B cell (primary cell): ENCODE measurements around the gene DLG2. TPM values are rescaled to one million over a fixed set of nuclear protein-coding genes. Genes with fewer than 3 reads are reported as not detected.

ENCODE experiments used
- ATAC-seq: fragments of 200-7000 bp; cut with Tn5 transposase; one replicate; pipeline ENCODE4 v1.10.0; 2021; ENCODE audit warnings: low read depth, mild to moderate bottlenecking, moderate number of reproducible peaks, moderate library complexity
- CTCF ChIA-PET: fragments of 350-600 bp; sonication (Branson Sonifier 250); formaldehyde crosslinking; loops from one replicate; lab custom pipeline; 2021; ENCODE audit warnings: antibody characterized with exemption, inconsistent platforms; lab: Charles Lee
- POLR2A ChIA-PET: fragments of 350-600 bp; sonication (Branson Sonifier 250); formaldehyde crosslinking; loops from one replicate; lab custom pipeline; 2021; ENCODE audit warnings: antibody characterized with exemption; lab: Charles Lee
- DNase-seq: peaks from one replicate; pipeline ENCODE4 v3.0.0; 2013
- H2AFZ ChIP-seq: 2 replicates; pipeline ENCODE4 v1.6.1; 2012; ENCODE audit warnings: mild to moderate bottlenecking, low read depth, low read length; ENCODE audit not compliant: insufficient read depth, poor library complexity, severe bottlenecking
- H3K27ac ChIP-seq, 2 donors: 1 replicate in 1 of 2; 2 replicates in 1 of 2; pipeline ENCODE4 v1.5.1; 2012 to 2013; ENCODE audit warnings: low read length in 2 of 2, mild to moderate bottlenecking in 2 of 2, moderate library complexity in 1 of 2
- H3K27me3 ChIP-seq, 4 experiments: fragments of 200-600 bp in 1 of 4; sonication (generic) in 1 of 4; replicated peaks in 1 of 4; 1 replicate in 2 of 4; 2 replicates in 2 of 4; pipeline versions ENCODE4 v1.6.1 to v1.7.0; 2013 to 2016; ENCODE audit warnings: low read length in 3 of 4, mild to moderate bottlenecking in 2 of 4, mixed read lengths in 1 of 4, moderate library complexity in 1 of 4; ENCODE audit not compliant: insufficient read depth in 4 of 4, control insufficient read depth in 3 of 4; ENCODE audit errors: control extremely low read depth in 1 of 4
- H3K36me3 ChIP-seq, 2 experiments: replicated peaks in 1 of 2; 1 replicate in 1 of 2; 2 replicates in 1 of 2; pipeline versions ENCODE4 v1.6.1 to v1.7.1; 2013; ENCODE audit warnings: low read length in 1 of 2; ENCODE audit not compliant: insufficient read depth in 2 of 2, control insufficient read depth in 1 of 2; ENCODE audit errors: control extremely low read depth in 1 of 2, extremely low read depth in 1 of 2
- H3K4me1 ChIP-seq, 2 donors: fragments of 200-600 bp in 1 of 2; sonication (generic) in 1 of 2; 1 replicate in 1 of 2; 2 replicates in 1 of 2; pipeline versions ENCODE4 v1.5.1 to v1.6.1; 2013 to 2017; ENCODE audit warnings: low read length in 2 of 2; ENCODE audit not compliant: control insufficient read depth in 2 of 2, insufficient read depth in 2 of 2
- H3K4me2 ChIP-seq: replicated peaks from 2 replicates; pipeline ENCODE3; 2012; ENCODE audit warnings: mild to moderate bottlenecking, low read depth, low read length; ENCODE audit not compliant: poor library complexity, severe bottlenecking
- H3K4me3 ChIP-seq, 5 experiments: fragments of 200-600 bp in 1 of 5; sonication (generic) in 1 of 5; 1 replicate in 3 of 5; 2 replicates in 2 of 5; pipeline versions ENCODE4 v1.5.1 to v1.7.0; 2011 to 2016; ENCODE audit warnings: low read length in 4 of 5, mild to moderate bottlenecking in 4 of 5, low read depth in 2 of 5, control low read depth in 1 of 5, moderate library complexity in 1 of 5; ENCODE audit not compliant: insufficient read depth in 1 of 5; ENCODE audit errors: control extremely low read depth in 1 of 5, extremely low read depth in 1 of 5
- H3K79me2 ChIP-seq: fragments of 200-600 bp; sonication (generic); one replicate; pipeline ENCODE4 v1.6.0; 2016; ENCODE audit warnings: low read length; ENCODE audit not compliant: control insufficient read depth, insufficient read depth
- H3K9ac ChIP-seq: fragments of 200-600 bp; sonication (generic); 2 replicates; pipeline ENCODE4 v1.6.1; 2017; ENCODE audit warnings: mild to moderate bottlenecking, low read length, moderate library complexity
- H3K9me3 ChIP-seq, 3 donors: one replicate each; pipeline versions ENCODE4 v1.6.1 to v1.7.1; 2013; ENCODE audit warnings: low read length in 2 of 3; ENCODE audit not compliant: control insufficient read depth in 2 of 3, insufficient read depth in 1 of 3; ENCODE audit errors: control extremely low read depth in 1 of 3
- H4K20me1 ChIP-seq: 2 replicates; pipeline ENCODE4 v1.6.0; 2012; ENCODE audit warnings: mild to moderate bottlenecking, low read length; ENCODE audit not compliant: insufficient read depth, control insufficient read depth, poor library complexity, severe bottlenecking
- H3K27ac Mint-ChIP-seq: one replicate; pipeline ENCODE4 v1.8.0; 2021; ENCODE audit warnings: mixed read lengths
- H3K27me3 Mint-ChIP-seq: one replicate; pipeline ENCODE4 v1.8.0; 2021; ENCODE audit warnings: mixed read lengths
- H3K4me1 Mint-ChIP-seq: one replicate; pipeline ENCODE4 v1.8.0; 2021; ENCODE audit warnings: mixed read lengths
- H3K4me3 Mint-ChIP-seq: one replicate; pipeline ENCODE4 v1.8.0; 2021; ENCODE audit warnings: mixed read lengths
- H3K9me3 Mint-ChIP-seq: one replicate; pipeline ENCODE4 v1.8.0; 2022; ENCODE audit warnings: mixed read lengths; ENCODE audit not compliant: insufficient read depth
- EZH2 ChIP-seq: IDR thresholded peaks from 2 replicates; pipeline ENCODE4 v1.6.1; 2012; ENCODE audit warnings: borderline replicate concordance, low read depth, mild to moderate bottlenecking, moderate library complexity, low read length; ENCODE audit not compliant: insufficient read depth, poor library complexity, severe bottlenecking
- WGBS: methylation state at CpG from one replicate; pipeline ENCODE4 v1.1.5; 2013; ENCODE audit warnings: missing lambda C conversion rate; ENCODE audit not compliant: insufficient coverage; 5-methylcytosine and 5-hydroxymethylcytosine counted together
- intact Hi-C: fragments of 100-400 bp; cut with micrococcal nuclease; formaldehyde crosslinking; loops from one replicate; pipeline ENCODE4 v1.10.0; 2022
- polyA plus RNA-seq: library from polyadenylated mRNA; depleted of rRNA; stranded (reverse); fragments of >200 nt; gene quantifications from 2 replicates; pipeline ENCODE4 v1.2.3, GENCODE V29; 2012
- total RNA-seq, 2 donors: library from RNA; stranded (reverse); fragments of 120-200 nt in 1 of 2; gene quantifications; 1 replicate in 1 of 2; 2 replicates in 1 of 2; pipeline versions ENCODE4 v1.2.3 to v1.2.4, GENCODE V29; 2013 to 2022
- TF ChIP-seq, protein P1 (sequence below): fragments of 200-600 bp; IDR thresholded peaks from one replicate; pipeline ENCODE4 v1.8.0; 2022; ENCODE audit warnings: antibody characterized with exemption, mild to moderate bottlenecking

Gene DLG2
- total and polyA plus RNA-seq, 2 donors (not counting 1 experiment from before 2014, with no cell fraction given) = 0.54 to 5.4 TPM

GRCh38 chr11:84045146-84045545, 1582.0 kb downstream of the DLG2 start:
- Histone ChIP-seq H3K36me3 (no peaks in the 10 kb centered on the region), H3K4me1 (no peaks in the 10 kb centered on the region), H2AFZ (no peak overlapping the region), H3K9me3 (no peaks in the 10 kb centered on the region), H3K4me2 (no peak overlapping the region), H3K9ac (no peak overlapping the region), H3K27ac (no peak overlapping the region), H3K79me2 (no peaks in the 10 kb centered on the region), H3K27me3 (no peaks in the 10 kb centered on the region), H4K20me1 (no peaks in the 10 kb centered on the region), H3K4me3 (no peak overlapping the region)
- Mint-ChIP-seq H3K4me3 (no peak overlapping the region), H3K4me1 (no peaks in the 10 kb centered on the region), H3K27ac (no peak overlapping the region), H3K27me3 (no peaks in the 10 kb centered on the region), H3K9me3 (peaks cover 6% of the 10 kb centered on the region)
- no peak for TF ChIP-seq EZH2
- TF ChIP-seq, protein P1, sequence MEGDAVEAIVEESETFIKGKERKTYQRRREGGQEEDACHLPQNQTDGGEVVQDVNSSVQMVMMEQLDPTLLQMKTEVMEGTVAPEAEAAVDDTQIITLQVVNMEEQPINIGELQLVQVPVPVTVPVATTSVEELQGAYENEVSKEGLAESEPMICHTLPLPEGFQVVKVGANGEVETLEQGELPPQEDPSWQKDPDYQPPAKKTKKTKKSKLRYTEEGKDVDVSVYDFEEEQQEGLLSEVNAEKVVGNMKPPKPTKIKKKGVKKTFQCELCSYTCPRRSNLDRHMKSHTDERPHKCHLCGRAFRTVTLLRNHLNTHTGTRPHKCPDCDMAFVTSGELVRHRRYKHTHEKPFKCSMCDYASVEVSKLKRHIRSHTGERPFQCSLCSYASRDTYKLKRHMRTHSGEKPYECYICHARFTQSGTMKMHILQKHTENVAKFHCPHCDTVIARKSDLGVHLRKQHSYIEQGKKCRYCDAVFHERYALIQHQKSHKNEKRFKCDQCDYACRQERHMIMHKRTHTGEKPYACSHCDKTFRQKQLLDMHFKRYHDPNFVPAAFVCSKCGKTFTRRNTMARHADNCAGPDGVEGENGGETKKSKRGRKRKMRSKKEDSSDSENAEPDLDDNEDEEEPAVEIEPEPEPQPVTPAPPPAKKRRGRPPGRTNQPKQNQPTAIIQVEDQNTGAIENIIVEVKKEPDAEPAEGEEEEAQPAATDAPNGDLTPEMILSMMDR = no peak
- ChIA-PET POLR2A (no interaction called here), CTCF (no interaction called here)
- ATAC-seq = no peak
- intact Hi-C loops = no loop called here
- DNase-seq = no peak

GRCh38 chr11:84044706-84045105, 1582.4 kb downstream of the DLG2 start:
- ChIA-PET CTCF (no interaction called here), POLR2A (no interaction called here)
- H3K4me3 ChIP-seq = no peak overlapping the region
- no peaks in the 10 kb centered on the region for H3K9me3 ChIP-seq
- no peaks in the 10 kb centered on the region for H3K36me3 ChIP-seq
- no peaks in the 10 kb centered on the region for H4K20me1 ChIP-seq
- Mint-ChIP-seq H3K4me1 (no peaks in the 10 kb centered on the region), H3K27ac (no peak overlapping the region), H3K27me3 (no peaks in the 10 kb centered on the region), H3K4me3 (no peak overlapping the region), H3K9me3 (peaks cover 4% of the 10 kb centered on the region)
- no peaks in the 10 kb centered on the region for H3K4me1 ChIP-seq
- no CpG with 5 or more reads among the region's 1 CpG for WGBS
- ATAC-seq (no peak), DNase-seq (no peak)
- intact Hi-C loops = no loop called here
- H3K4me2 ChIP-seq = no peak overlapping the region
- H2AFZ ChIP-seq = no peak overlapping the region
- no peaks in the 10 kb centered on the region for H3K27me3 ChIP-seq
- no peaks in the 10 kb centered on the region for H3K79me2 ChIP-seq
- no peak overlapping the region for H3K9ac ChIP-seq
- no peak for TF ChIP-seq EZH2
- TF ChIP-seq, protein P1 = no peak
- no peak overlapping the region for H3K27ac ChIP-seq
